ENCODE results near the gene FEZF2.

Gene FEZF2

DNA sequence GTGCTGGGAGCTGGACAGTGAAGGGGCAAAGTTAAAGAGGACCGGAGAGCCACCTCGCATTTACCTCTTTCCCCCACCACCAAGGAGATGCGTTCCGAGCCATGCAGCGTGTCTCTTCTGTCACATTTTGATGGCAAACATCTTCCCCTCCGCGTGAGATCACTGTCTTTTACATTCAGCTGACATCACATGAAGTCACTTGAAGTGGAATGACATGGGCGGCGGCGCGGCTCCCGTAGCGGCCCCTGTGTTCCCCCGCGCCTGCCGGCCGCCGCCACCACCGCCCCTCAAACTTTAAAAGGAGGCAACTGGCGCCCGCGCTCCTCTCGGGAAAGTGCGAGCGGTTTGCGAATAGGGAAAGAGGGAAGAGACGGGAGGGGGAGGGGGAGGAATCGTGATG lies at the start of gene FEZF2:
FEZF2 (minus strand) TSS at position 336 of the 400 bp plus-strand sequence. CDS start 682 bp downstream, outside the sequence.
- peak; percentile 29 for DNase-seq (ENCODE audit: low read depth, low spot score)

- no peak for DNase-seq (ENCODE audit: low read depth, low spot score)
Measured at GRCh38 chr3:62421207-62421606, 47.9 kb upstream of the FEZF2 start.

GRCh38 chr3:62416144-62416543 lies 42.8 kb upstream of the FEZF2 start:
- no peak for DNase-seq (ENCODE audit: low read depth, low spot score)

- peak; percentile 2 for DNase-seq (ENCODE audit: low read depth, low spot score)
Measured at GRCh38 chr3:62415312-62415801, 42.0 kb upstream of the FEZF2 start.

DNA sequence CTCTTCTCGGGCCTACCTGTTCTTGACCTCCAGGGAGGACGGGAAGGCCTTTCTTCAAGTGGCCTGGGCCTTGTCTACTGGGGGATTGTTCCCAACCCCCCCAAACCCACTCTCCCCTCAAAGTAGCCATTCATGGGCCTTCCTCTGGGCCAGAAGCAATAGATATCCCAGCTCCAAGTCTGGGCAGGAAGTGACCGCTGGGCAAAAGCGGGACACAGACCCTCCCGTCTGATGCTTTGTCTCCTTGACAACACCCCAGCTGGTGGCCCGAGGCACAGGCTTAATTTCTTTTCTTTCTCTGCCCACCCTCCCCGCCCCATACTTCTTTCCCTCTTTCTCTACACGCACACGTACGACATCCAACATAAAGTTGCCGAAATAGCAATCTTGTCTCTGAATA lies 41.4 kb upstream of the FEZF2 start:
- no peak for DNase-seq (ENCODE audit: low read depth, low spot score)

- no peak for DNase-seq (ENCODE audit: low read depth, low spot score)
Measured at GRCh38 chr3:62413687-62414086, 40.3 kb upstream of the FEZF2 start.

- no peak for DNase-seq (ENCODE audit: low read depth, low spot score)
Measured at GRCh38 chr3:62406945-62407344, 33.6 kb upstream of the FEZF2 start.

DNA sequence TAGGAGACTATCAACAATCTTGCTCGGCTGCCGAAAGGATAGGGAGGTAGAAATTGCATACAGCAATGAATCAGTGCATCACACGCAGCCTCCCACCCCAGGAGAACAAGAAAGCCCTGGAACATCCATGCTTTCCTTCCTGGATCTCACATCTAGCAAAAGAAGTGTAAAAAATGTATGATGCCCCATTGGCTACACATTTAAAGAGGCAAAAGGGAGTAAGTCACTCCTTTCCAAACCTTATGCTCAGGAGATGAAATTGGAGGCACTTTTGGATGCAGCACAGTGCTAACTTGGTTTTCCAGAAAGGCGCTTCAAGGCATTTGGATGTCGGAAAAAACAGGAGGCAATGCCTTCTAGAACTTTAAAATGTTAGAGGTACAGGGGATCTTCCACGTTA lies 32.2 kb upstream of the FEZF2 start:
- no peak for DNase-seq (ENCODE audit: low read depth, low spot score)

DNA sequence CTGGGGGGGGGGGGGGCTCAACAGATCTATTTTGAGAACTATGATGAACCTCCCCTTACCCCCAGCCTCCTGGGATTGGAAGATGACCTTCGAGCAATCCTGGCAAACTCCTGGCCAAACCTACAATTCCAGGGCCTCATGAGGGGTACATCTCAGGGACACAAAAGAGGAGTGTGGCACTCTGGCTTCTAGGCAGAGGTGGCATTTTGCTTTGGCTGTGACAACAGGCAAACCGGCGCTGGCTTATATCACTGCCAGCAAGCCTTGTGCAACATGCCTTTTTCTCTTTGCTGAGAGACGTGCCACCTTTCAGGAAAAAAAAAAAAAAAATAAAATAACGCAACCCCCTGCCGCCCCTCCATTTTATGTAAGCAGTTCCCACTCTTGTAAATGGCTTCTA lies 31.8 kb upstream of the FEZF2 start:
- DNase-seq (ENCODE audit: low read depth, low spot score) = no peak

GRCh38 chr3:62404321-62404720 lies 31.0 kb upstream of the FEZF2 start:
- no peak for DNase-seq (ENCODE audit: low read depth, low spot score)

- no peak for DNase-seq (ENCODE audit: low read depth, low spot score)
Measured at GRCh38 chr3:62403765-62404164, 30.4 kb upstream of the FEZF2 start.

GRCh38 chr3:62392626-62393292 lies 19.4 kb upstream of the FEZF2 start:
- no peak for DNase-seq (ENCODE audit: low read depth, low spot score)

GRCh38 chr3:62387251-62387650 lies 13.9 kb upstream of the FEZF2 start:
- no peak for DNase-seq (ENCODE audit: low read depth, low spot score)

GRCh38 chr3:62379321-62379798 lies 6.0 kb upstream of the FEZF2 start:
- DNase-seq (ENCODE audit: low read depth, low spot score) = peak; percentile 29

DNA sequence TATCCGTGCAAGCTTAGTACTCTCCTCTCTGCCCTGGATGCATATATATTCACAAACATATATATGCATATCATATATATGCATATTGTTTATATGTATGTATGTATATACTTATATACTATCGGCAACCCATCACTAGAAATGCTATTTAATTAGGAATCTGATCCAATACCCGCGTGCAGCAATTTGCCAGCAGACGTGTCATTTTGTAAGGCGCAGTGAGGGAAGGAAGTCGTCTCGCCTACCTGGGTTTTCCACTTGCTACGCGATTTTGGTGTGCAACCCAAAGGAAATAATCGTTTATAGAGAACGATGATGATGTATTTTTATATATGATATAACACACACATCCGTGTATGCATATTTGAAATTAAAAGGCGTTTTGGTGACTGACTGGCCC lies 5.6 kb upstream of the FEZF2 start:
- no peak for DNase-seq (ENCODE audit: low read depth, low spot score)

DNA sequence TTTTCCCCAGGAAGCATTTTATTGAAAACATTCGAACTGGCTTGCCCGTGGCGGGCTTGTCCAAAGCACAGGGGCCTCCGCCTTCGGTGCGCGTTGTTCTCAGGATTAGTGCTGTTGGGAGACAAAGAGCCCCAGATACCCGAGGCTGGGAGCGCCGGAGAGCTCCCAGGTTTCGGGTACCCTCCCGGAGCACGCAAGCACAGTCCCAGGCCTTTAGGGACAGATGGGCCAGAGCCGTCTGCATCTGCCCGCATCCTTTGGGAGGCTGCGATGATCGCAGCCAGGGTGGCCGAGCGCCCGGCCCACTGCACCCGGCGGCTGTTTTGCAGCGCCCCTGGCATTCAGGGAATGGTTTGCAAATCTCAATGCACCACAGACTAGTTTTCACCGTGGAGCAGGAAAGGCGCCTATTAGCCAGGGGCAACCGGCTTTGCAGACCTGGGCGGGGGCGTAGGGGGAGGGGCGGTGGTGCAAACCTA lies 5.0 kb upstream of the FEZF2 start:
- peak; percentile 50 for DNase-seq (ENCODE audit: low read depth, low spot score)

DNA sequence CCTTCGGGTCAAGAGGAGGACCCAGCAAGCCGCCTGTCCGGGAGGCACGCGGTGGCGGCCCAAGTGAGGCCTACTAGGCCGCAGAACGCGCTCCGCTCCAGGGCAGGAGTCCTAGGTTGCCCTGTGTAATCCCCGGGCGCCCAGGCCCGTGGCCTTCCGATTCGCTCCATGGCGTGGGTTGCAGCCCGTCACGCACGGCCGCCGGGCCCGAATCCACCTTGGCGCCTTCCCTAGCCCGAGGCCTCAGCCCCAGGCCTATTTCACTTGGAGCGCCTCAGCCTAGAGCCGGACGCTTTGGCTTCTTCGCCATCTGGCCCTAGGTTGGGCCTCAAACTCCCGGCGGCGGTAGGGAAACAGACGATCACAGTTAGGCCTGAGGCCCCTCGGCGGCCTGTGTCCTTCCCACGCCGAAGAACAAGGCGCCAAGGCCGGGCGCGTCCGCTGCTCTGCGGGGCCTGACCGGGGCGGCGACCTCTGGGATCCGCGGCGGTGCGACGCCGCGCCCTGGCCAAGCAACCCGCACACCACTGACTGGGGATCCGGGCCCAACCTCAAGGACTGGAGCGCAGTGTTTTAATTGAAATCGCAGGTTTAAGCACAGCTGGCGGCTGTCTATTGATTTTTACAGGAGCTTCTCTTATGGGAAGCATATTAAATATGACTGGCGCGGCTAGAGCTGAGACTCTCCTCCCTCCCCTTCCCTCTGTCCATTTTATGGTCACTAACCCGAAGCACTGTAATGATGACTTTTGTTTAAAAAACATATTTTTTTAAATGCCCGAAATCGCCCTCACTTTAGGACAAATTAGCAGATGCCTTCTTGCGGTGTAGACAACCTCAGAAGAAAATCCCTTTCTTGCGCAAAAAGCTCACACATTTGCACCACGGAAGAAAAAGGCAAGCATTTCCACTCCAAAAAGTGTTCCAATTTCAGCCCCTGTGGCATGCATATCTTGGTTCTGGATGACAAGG lies 3.8 kb upstream of the FEZF2 start:
- DNase-seq (ENCODE audit: low read depth, low spot score) = no peak

DNA sequence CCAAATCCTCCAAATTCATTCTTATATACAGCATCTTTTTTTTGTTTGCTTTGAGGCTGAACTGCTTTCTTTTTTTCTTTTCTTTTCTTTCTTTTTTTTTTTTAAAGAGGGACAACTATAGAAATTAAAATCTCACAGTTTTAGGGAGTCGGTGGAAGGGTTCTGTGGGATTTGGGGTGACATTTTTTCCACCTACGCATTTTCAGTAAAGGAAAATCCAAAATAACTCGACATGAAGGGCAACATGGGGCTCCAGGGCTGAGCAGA lies 3.0 kb upstream of the FEZF2 start:
- no peak for DNase-seq (ENCODE audit: low read depth, low spot score)

DNA sequence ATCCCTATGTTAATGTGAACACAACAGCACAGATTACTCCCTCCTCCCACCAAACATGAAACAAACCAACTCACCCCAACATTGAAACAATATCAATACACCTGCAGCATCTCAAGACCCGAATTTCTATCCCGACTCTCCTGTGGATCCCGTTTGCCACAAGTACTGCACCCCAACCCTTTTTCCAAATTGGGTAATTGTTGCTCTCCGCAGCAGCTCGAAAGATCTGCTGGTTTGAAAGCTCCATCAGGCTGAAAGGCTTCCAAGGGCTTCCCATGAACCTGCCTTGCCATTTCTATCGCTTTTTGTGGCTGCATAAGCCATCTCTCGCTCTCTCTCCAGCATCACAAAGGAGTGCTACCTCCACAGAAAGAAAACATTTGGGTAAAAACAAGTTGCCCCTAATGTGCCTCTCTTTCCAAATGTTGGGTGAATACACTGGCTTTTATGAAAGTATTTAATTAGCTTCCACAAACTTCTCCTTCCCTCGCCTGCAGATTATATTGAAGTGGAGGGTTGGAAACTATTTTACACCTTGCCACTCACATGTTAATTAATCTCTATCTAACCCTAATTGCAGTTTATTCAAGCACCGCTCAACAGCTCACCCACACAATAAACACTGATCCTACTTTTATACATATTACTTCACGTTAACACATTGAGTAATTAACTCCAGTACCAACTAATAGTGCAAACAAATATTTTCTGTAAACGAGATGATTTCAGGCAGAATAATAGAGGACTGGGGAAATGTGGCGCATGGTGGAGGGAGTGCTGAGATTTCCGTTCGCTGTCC lies 2.5 kb upstream of the FEZF2 start:
- no peak for DNase-seq (ENCODE audit: low read depth, low spot score)

DNA sequence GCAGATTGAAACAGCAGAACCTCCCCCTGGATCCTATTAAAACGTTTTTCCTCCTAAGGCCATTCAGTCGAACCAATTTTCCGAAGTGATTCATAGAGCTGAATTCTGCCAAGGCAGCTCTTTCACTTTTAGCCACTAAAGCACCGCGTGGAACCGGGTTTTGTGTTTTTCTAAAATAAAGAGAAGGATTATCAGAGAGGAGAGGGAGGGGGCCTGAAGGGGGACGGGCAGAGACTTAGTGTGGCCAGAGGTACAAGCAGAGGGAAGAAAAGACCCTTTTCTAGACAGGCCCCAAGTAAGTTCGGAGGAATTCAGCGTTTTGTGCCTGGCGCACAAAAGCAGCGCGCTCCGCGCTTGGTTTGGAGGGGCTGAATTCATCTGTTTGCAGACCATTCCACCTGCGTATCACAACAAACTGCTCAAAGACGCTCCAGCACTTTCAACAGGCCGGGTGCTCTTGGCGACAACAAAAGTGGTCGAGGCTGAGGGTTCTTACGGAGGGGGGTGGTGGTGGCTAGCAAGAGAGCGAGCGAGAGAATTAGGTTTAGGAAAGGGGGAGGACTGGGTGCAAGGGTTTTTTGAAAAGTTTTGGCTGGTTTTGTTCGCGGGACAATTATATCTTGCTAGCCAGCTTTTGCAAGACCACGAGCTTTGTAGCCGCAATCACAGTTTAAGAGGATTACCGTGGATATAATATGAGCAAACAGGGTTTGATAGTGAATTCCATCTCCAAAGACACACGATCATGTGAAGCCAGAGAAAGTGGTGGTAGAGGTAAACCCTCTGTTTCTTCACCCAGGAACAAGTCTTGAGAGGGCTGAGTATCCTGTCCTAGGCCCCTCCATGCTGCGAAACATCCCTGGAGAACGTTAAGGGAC lies 1.2 kb upstream of the FEZF2 start:
- DNase-seq (ENCODE audit: low read depth, low spot score) = peak; percentile 60
